ENCODE data around the gene FAAP20. TPM values are rescaled to one million over a fixed set of nuclear protein-coding genes. Genes with fewer than 3 reads are reported as not detected.

Gene FAAP20
- total and polyA plus RNA-seq, 10 of the 15 experiments (the other 5 are each of a cell fraction or from before 2014, with no cell fraction given) = 0.79 to 91.8 (median 20.9) TPM

- no peak for ATAC-seq
- Histone ChIP-seq H3K27ac (ENCODE audit: control insufficient read depth, insufficient read depth) (no peak overlapping the region), H3K79me2 (ENCODE audit: control insufficient read depth, insufficient read depth, low read length) (no peaks in the 10 kb centered on the region), H3K36me3 (ENCODE audit: control insufficient read depth in 2 of 2, insufficient read depth in 2 of 2, low read length in 1 of 2) (no peaks in the 10 kb centered on the region), H2AFZ (ENCODE audit: control insufficient read depth, low read depth, low read length) (no peak overlapping the region), H3K4me1 (ENCODE audit: control insufficient read depth, insufficient read depth, low read length) (peaks cover 9% of the 10 kb centered on the region), H4K20me1 (ENCODE audit: control insufficient read depth, insufficient read depth) (no peaks in the 10 kb centered on the region), H3K9ac (ENCODE audit: control insufficient read depth, insufficient read depth, low read length) (no peak overlapping the region), H3K4me3 (no peak overlapping the region), H3K9me3 (replicated peaks; ENCODE audit: control insufficient read depth, insufficient read depth, low read length) (no peaks in the 10 kb centered on the region), H3K4me2 (ENCODE audit: control insufficient read depth, insufficient read depth) (no peak overlapping the region), H3K27me3 (replicated peaks in 1 of 2; ENCODE audit: control insufficient read depth in 2 of 2, insufficient read depth in 2 of 2, low read length in 1 of 2) (no peaks in the 10 kb centered on the region)
- RAD21 ChIA-PET (ENCODE audit: unreplicated experiment) = interaction anchor here (2.8 kb wide), 1 partner anchor 8 kb away, joined by 14 read pairs; the partner anchor contains the start of gene FAAP20
- no TSS peak for BruUV-seq (replicated peaks)
- 68% methylated on average over 14 of the region's 15 CpGs for WGBS (ENCODE audit: insufficient coverage, insufficient replicate concordance, low lambda C conversion rate, missing lambda C conversion rate)
- no peak for FAIRE-seq
- POLR2A ChIA-PET = interaction anchor here (0.8 to 2.0 kb wide), 2 partner anchors 8 to 9 kb away, joined by 4 to 9 read pairs; partner anchors contain the start of gene FAAP20
- CTCF ChIA-PET = interaction anchor here (1.8 kb wide), 1 partner anchor 179 kb away, joined by 5 read pairs; no protein-coding TSS in a partner anchor
- no peak for DNase-seq (ENCODE audit: low read depth, low spot score)
- SMC1A ChIA-PET (ENCODE audit: uncharacterized antibody, unreplicated experiment) = interaction anchor here (0.9 kb wide), 1 partner anchor 179 kb away, joined by 3 read pairs; no protein-coding TSS in a partner anchor
- intact Hi-C loops (cut with micrococcal nuclease; ENCODE audit: unreplicated experiment) (no loop called here), in situ Hi-C loops (cut with MboI) (loop anchor here (10.0 kb wide), 1 partner anchor 322 kb away; the partner anchor contains the start of gene PANK4)
- no peak for TF ChIP-seq TAF1 (IDR thresholded peaks at IDR 0.05; ENCODE audit: borderline replicate concordance, low read depth, low read length)
- TF ChIP-seq RAD21 (IDR thresholded peaks at IDR 0.05; ENCODE audit: insufficient read depth, low read depth, low read length) = no peak
- TF ChIP-seq ZNF622 (IDR thresholded peaks at IDR 0.05) = no peak
- TF ChIP-seq WRNIP1 (IDR thresholded peaks at IDR 0.05; ENCODE audit: borderline replicate concordance, low read depth, low read length) = no peak
- TF ChIP-seq MXI1 (IDR thresholded peaks at IDR 0.05; ENCODE audit: low read depth, low read length) = no peak
- no peak for TF ChIP-seq STAT3 (IDR thresholded peaks at IDR 0.05; ENCODE audit: low read depth, low read length)
- TF ChIP-seq, protein P1, sequence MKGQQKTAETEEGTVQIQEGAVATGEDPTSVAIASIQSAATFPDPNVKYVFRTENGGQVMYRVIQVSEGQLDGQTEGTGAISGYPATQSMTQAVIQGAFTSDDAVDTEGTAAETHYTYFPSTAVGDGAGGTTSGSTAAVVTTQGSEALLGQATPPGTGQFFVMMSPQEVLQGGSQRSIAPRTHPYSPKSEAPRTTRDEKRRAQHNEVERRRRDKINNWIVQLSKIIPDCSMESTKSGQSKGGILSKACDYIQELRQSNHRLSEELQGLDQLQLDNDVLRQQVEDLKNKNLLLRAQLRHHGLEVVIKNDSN (IDR thresholded peaks at IDR 0.05; ENCODE audit: borderline replicate concordance, extremely low read length, insufficient read depth, low read depth, low read length) = no peak
- no peak for TF ChIP-seq NBN (IDR thresholded peaks at IDR 0.05)
- TF ChIP-seq POLR2AphosphoS5 (IDR thresholded peaks at IDR 0.05; ENCODE audit: low read length) = no peak
- no peak for TF ChIP-seq HCFC1 (IDR thresholded peaks at IDR 0.05; ENCODE audit: low read length)
These were observed 8.4 kb upstream of the FAAP20 start for GRCh38 chr1:2202843-2203601.

All from GM12878 (cell line).